Panc1 (cell line): ENCODE measurements around the gene RNF220.

Experiments
- POLR2AphosphoS5 ChIP-seq: IDR thresholded peaks from 2 replicates; pipeline ENCODE4 v1.6.1; 2012; ENCODE audit warnings: mild to moderate bottlenecking, low read depth, low read length, moderate library complexity
- SIN3A ChIP-seq: IDR thresholded peaks from 2 replicates; pipeline ENCODE4 v1.6.1; 2012; ENCODE audit warnings: low read depth, mild to moderate bottlenecking, low read length, moderate library complexity, borderline replicate concordance; ENCODE audit not compliant: insufficient read depth
- TF ChIP-seq, protein P1 (sequence below): fragments of 450-650 bp; IDR thresholded peaks from 2 replicates; pipeline ENCODE4 v1.5.1; 2017; ENCODE audit warnings: mild to moderate bottlenecking
- TF ChIP-seq, protein P2 (sequence below), 2 experiments: IDR thresholded peaks; 2 replicates each; pipeline ENCODE4 v1.6.1; 2011 to 2012; ENCODE audit warnings: low read depth in 2 of 2, control low read depth in 1 of 2, low read length in 1 of 2, mild to moderate bottlenecking in 1 of 2, moderate library complexity in 1 of 2; ENCODE audit not compliant: insufficient read depth in 1 of 2

DNA sequence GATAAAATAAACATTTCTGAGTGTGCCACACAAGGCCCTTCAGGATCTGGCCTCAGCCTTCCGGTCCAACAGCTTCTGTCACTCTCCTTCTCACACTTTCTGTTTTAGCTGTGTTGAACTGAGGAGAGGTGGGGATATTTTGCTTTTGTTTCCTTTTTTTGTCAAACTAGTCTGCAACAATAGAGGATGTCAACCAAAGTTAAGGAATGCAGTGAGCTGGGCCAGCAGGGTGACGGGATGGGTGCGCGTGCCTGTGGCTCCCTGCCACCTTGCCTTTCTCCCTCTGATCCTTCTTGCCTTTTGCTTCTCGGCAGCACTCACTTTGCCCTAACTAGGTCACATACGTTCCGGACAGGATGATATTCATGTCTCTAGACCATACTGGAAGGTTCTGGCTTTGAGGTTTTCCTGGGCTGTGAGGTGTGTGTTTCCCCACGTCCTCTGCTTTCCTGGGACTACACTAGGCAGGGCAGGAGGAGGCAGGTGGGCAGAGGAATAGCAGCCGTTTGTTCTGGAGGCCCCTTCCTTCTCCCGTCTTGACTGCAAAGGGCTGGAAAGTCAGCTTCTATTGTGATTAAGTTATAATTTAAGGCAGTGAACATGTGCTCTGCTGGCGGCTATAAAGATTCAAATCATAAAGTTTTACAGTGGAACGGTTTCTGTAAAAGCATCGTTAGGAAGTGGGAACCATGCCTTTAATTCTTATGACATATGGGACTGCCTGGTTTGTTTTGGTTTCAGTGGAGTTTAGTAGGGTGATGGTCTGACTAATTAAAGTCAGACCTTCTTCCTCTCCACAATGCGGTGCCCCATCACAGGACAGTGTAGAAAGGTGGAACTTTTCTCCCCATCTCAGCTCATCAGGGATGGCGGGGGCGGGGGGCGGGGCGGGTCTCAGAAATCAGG lies 67.8 kb downstream of the RNF220 start:
- TF ChIP-seq POLR2AphosphoS5 (no peak), SIN3A (no peak)
- TF ChIP-seq, protein P1, sequence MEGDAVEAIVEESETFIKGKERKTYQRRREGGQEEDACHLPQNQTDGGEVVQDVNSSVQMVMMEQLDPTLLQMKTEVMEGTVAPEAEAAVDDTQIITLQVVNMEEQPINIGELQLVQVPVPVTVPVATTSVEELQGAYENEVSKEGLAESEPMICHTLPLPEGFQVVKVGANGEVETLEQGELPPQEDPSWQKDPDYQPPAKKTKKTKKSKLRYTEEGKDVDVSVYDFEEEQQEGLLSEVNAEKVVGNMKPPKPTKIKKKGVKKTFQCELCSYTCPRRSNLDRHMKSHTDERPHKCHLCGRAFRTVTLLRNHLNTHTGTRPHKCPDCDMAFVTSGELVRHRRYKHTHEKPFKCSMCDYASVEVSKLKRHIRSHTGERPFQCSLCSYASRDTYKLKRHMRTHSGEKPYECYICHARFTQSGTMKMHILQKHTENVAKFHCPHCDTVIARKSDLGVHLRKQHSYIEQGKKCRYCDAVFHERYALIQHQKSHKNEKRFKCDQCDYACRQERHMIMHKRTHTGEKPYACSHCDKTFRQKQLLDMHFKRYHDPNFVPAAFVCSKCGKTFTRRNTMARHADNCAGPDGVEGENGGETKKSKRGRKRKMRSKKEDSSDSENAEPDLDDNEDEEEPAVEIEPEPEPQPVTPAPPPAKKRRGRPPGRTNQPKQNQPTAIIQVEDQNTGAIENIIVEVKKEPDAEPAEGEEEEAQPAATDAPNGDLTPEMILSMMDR = no peak
- TF ChIP-seq, protein P2, sequence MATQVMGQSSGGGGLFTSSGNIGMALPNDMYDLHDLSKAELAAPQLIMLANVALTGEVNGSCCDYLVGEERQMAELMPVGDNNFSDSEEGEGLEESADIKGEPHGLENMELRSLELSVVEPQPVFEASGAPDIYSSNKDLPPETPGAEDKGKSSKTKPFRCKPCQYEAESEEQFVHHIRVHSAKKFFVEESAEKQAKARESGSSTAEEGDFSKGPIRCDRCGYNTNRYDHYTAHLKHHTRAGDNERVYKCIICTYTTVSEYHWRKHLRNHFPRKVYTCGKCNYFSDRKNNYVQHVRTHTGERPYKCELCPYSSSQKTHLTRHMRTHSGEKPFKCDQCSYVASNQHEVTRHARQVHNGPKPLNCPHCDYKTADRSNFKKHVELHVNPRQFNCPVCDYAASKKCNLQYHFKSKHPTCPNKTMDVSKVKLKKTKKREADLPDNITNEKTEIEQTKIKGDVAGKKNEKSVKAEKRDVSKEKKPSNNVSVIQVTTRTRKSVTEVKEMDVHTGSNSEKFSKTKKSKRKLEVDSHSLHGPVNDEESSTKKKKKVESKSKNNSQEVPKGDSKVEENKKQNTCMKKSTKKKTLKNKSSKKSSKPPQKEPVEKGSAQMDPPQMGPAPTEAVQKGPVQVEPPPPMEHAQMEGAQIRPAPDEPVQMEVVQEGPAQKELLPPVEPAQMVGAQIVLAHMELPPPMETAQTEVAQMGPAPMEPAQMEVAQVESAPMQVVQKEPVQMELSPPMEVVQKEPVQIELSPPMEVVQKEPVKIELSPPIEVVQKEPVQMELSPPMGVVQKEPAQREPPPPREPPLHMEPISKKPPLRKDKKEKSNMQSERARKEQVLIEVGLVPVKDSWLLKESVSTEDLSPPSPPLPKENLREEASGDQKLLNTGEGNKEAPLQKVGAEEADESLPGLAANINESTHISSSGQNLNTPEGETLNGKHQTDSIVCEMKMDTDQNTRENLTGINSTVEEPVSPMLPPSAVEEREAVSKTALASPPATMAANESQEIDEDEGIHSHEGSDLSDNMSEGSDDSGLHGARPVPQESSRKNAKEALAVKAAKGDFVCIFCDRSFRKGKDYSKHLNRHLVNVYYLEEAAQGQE (IDR thresholded peaks at IDR 0.05; ENCODE audit: insufficient read depth in 1 of 2, low read depth in 2 of 2, low read length in 1 of 2) = no peak
